B cell (primary cell): ENCODE data around the gene MRPS30. TPM values are rescaled to one million over a fixed set of nuclear protein-coding genes. Genes with fewer than 3 reads are reported as not detected.
A peak's percentile ranks its signal among the peaks of the same experiment; 100 is the strongest.

Experiments
- ATAC-seq: fragments of 200-7000 bp; cut with Tn5 transposase; one replicate; pipeline ENCODE4 v1.10.0; 2021; ENCODE audit warnings: low read depth, mild to moderate bottlenecking, moderate number of reproducible peaks, moderate library complexity
- CTCF ChIA-PET: fragments of 350-600 bp; sonication (Branson Sonifier 250); formaldehyde crosslinking; loops from one replicate; lab custom pipeline; 2021; ENCODE audit warnings: antibody characterized with exemption, inconsistent platforms; lab: Charles Lee
- POLR2A ChIA-PET: fragments of 350-600 bp; sonication (Branson Sonifier 250); formaldehyde crosslinking; loops from one replicate; lab custom pipeline; 2021; ENCODE audit warnings: antibody characterized with exemption; lab: Charles Lee
- DNase-seq: peaks from one replicate; pipeline ENCODE4 v3.0.0; 2013
- H2AFZ ChIP-seq: 2 replicates; pipeline ENCODE4 v1.6.1; 2012; ENCODE audit warnings: mild to moderate bottlenecking, low read depth, low read length; ENCODE audit not compliant: insufficient read depth, poor library complexity, severe bottlenecking
- H3K27ac ChIP-seq, 2 donors: 1 replicate in 1 of 2; 2 replicates in 1 of 2; pipeline ENCODE4 v1.5.1; 2012 to 2013; ENCODE audit warnings: low read length in 2 of 2, mild to moderate bottlenecking in 2 of 2, moderate library complexity in 1 of 2
- H3K27me3 ChIP-seq, 4 experiments: fragments of 200-600 bp in 1 of 4; sonication (generic) in 1 of 4; replicated peaks in 1 of 4; 1 replicate in 2 of 4; 2 replicates in 2 of 4; pipeline versions ENCODE4 v1.6.1 to v1.7.0; 2013 to 2016; ENCODE audit warnings: low read length in 3 of 4, mild to moderate bottlenecking in 2 of 4, mixed read lengths in 1 of 4, moderate library complexity in 1 of 4; ENCODE audit not compliant: insufficient read depth in 4 of 4, control insufficient read depth in 3 of 4; ENCODE audit errors: control extremely low read depth in 1 of 4
- H3K36me3 ChIP-seq, 2 experiments: replicated peaks in 1 of 2; 1 replicate in 1 of 2; 2 replicates in 1 of 2; pipeline versions ENCODE4 v1.6.1 to v1.7.1; 2013; ENCODE audit warnings: low read length in 1 of 2; ENCODE audit not compliant: insufficient read depth in 2 of 2, control insufficient read depth in 1 of 2; ENCODE audit errors: control extremely low read depth in 1 of 2, extremely low read depth in 1 of 2
- H3K4me1 ChIP-seq, 2 donors: fragments of 200-600 bp in 1 of 2; sonication (generic) in 1 of 2; 1 replicate in 1 of 2; 2 replicates in 1 of 2; pipeline versions ENCODE4 v1.5.1 to v1.6.1; 2013 to 2017; ENCODE audit warnings: low read length in 2 of 2; ENCODE audit not compliant: control insufficient read depth in 2 of 2, insufficient read depth in 2 of 2
- H3K4me2 ChIP-seq: replicated peaks from 2 replicates; pipeline ENCODE3; 2012; ENCODE audit warnings: mild to moderate bottlenecking, low read depth, low read length; ENCODE audit not compliant: poor library complexity, severe bottlenecking
- H3K4me3 ChIP-seq, 5 experiments: fragments of 200-600 bp in 1 of 5; sonication (generic) in 1 of 5; 1 replicate in 3 of 5; 2 replicates in 2 of 5; pipeline versions ENCODE4 v1.5.1 to v1.7.0; 2011 to 2016; ENCODE audit warnings: low read length in 4 of 5, mild to moderate bottlenecking in 4 of 5, low read depth in 2 of 5, control low read depth in 1 of 5, moderate library complexity in 1 of 5; ENCODE audit not compliant: insufficient read depth in 1 of 5; ENCODE audit errors: control extremely low read depth in 1 of 5, extremely low read depth in 1 of 5
- H3K79me2 ChIP-seq: fragments of 200-600 bp; sonication (generic); one replicate; pipeline ENCODE4 v1.6.0; 2016; ENCODE audit warnings: low read length; ENCODE audit not compliant: control insufficient read depth, insufficient read depth
- H3K9ac ChIP-seq: fragments of 200-600 bp; sonication (generic); 2 replicates; pipeline ENCODE4 v1.6.1; 2017; ENCODE audit warnings: mild to moderate bottlenecking, low read length, moderate library complexity
- H3K9me3 ChIP-seq, 3 donors: one replicate each; pipeline versions ENCODE4 v1.6.1 to v1.7.1; 2013; ENCODE audit warnings: low read length in 2 of 3; ENCODE audit not compliant: control insufficient read depth in 2 of 3, insufficient read depth in 1 of 3; ENCODE audit errors: control extremely low read depth in 1 of 3
- H4K20me1 ChIP-seq: 2 replicates; pipeline ENCODE4 v1.6.0; 2012; ENCODE audit warnings: mild to moderate bottlenecking, low read length; ENCODE audit not compliant: insufficient read depth, control insufficient read depth, poor library complexity, severe bottlenecking
- H3K27ac Mint-ChIP-seq: one replicate; pipeline ENCODE4 v1.8.0; 2021; ENCODE audit warnings: mixed read lengths
- H3K27me3 Mint-ChIP-seq: one replicate; pipeline ENCODE4 v1.8.0; 2021; ENCODE audit warnings: mixed read lengths
- H3K4me1 Mint-ChIP-seq: one replicate; pipeline ENCODE4 v1.8.0; 2021; ENCODE audit warnings: mixed read lengths
- H3K4me3 Mint-ChIP-seq: one replicate; pipeline ENCODE4 v1.8.0; 2021; ENCODE audit warnings: mixed read lengths
- H3K9me3 Mint-ChIP-seq: one replicate; pipeline ENCODE4 v1.8.0; 2022; ENCODE audit warnings: mixed read lengths; ENCODE audit not compliant: insufficient read depth
- CTCF ChIP-seq: fragments of 200-600 bp; IDR thresholded peaks from one replicate; pipeline ENCODE4 v1.8.0; 2022; ENCODE audit warnings: antibody characterized with exemption, mild to moderate bottlenecking
- EZH2 ChIP-seq: IDR thresholded peaks from 2 replicates; pipeline ENCODE4 v1.6.1; 2012; ENCODE audit warnings: borderline replicate concordance, low read depth, mild to moderate bottlenecking, moderate library complexity, low read length; ENCODE audit not compliant: insufficient read depth, poor library complexity, severe bottlenecking
- WGBS: methylation state at CpG from one replicate; pipeline ENCODE4 v1.1.5; 2013; ENCODE audit warnings: missing lambda C conversion rate; ENCODE audit not compliant: insufficient coverage; 5-methylcytosine and 5-hydroxymethylcytosine counted together
- intact Hi-C: fragments of 100-400 bp; cut with micrococcal nuclease; formaldehyde crosslinking; loops from one replicate; pipeline ENCODE4 v1.10.0; 2022
- polyA plus RNA-seq: library from polyadenylated mRNA; depleted of rRNA; stranded (reverse); fragments of >200 nt; gene quantifications from 2 replicates; pipeline ENCODE4 v1.2.3, GENCODE V29; 2012
- total RNA-seq, 2 donors: library from RNA; stranded (reverse); fragments of 120-200 nt in 1 of 2; gene quantifications; 1 replicate in 1 of 2; 2 replicates in 1 of 2; pipeline versions ENCODE4 v1.2.3 to v1.2.4, GENCODE V29; 2013 to 2022

The MRPS30 gene
- total and polyA plus RNA-seq, 2 donors (not counting 1 experiment from before 2014, with no cell fraction given), result 41.8 to 46.1 TPM

GRCh38 chr5:44807269-44807668, 1.5 kb upstream of the MRPS30 start:
- H3K4me3 ChIP-seq, result no peak overlapping the region
- Mint-ChIP-seq H3K27ac (no peak overlapping the region), H3K27me3 (no peaks in the 10 kb centered on the region), H3K4me3 (no peak overlapping the region), H3K4me1 (peaks cover 30% of the 10 kb centered on the region), H3K9me3 (no peaks in the 10 kb centered on the region)
- DNase-seq (no peak), ATAC-seq (no peak)
- peaks cover 22% of the 10 kb centered on the region for H3K79me2 ChIP-seq
- intact Hi-C loops, result no loop called here
- H3K4me2 ChIP-seq, result no peak overlapping the region
- no CpG with 5 or more reads among the region's 1 CpG for WGBS
- TF ChIP-seq CTCF, result no peak
- no peak for TF ChIP-seq EZH2
- ChIA-PET POLR2A (no interaction called here), CTCF (interaction anchor here (1.7 kb wide), 1 partner anchor 33 kb away, joined by 3 read pairs; no protein-coding TSS in a partner anchor)
- H3K4me1 ChIP-seq, result peaks cover 11 to 13% of the 10 kb centered on the region in 2 donors
- H3K27ac ChIP-seq, result no peak overlapping the region
- no peaks in the 10 kb centered on the region for H3K9me3 ChIP-seq
- H3K9ac ChIP-seq, result no peak overlapping the region
- H3K27me3 ChIP-seq, result no peaks in the 10 kb centered on the region
- peaks cover 6 to 11% of the 10 kb centered on the region in 2 experiments for H3K36me3 ChIP-seq
- peaks cover 11% of the 10 kb centered on the region for H4K20me1 ChIP-seq
- no peak overlapping the region for H2AFZ ChIP-seq

- TF ChIP-seq CTCF (no peak), EZH2 (no peak)
- Histone ChIP-seq H3K9ac (peak overlapping the region; percentile 84), H3K4me1 (peaks cover 11 to 13% of the 10 kb centered on the region in 2 donors), H3K36me3 (peaks cover 9 to 28% of the 10 kb centered on the region in 2 experiments), H3K27ac (peak overlapping the region; percentile 71 to 84), H3K4me2 (peak overlapping the region; percentile 94), H3K4me3 (peak overlapping the region; percentile 50 to 96 (median 87)), H4K20me1 (peaks cover 17% of the 10 kb centered on the region), H3K9me3 (no peaks in the 10 kb centered on the region), H3K79me2 (peaks cover 22% of the 10 kb centered on the region), H3K27me3 (no peaks in the 10 kb centered on the region), H2AFZ (peak overlapping the region; percentile 95)
- H3K27ac Mint-ChIP-seq, result peak overlapping the region; percentile 88
- peak overlapping the region; percentile 86 for H3K4me3 Mint-ChIP-seq
- under 1% methylated on average over 39 of the region's 45 CpGs for WGBS
- ATAC-seq (peak; percentile 6), DNase-seq (peak; percentile 46)
- no peaks in the 10 kb centered on the region for H3K27me3 Mint-ChIP-seq
- CTCF ChIA-PET, result no interaction called here
- POLR2A ChIA-PET, result no interaction called here
- no peaks in the 10 kb centered on the region for H3K9me3 Mint-ChIP-seq
- H3K4me1 Mint-ChIP-seq, result peaks cover 30% of the 10 kb centered on the region
- intact Hi-C loops, result no loop called here
These were observed 638 bp downstream of the MRPS30 start for GRCh38 chr5:44809215-44809955.
